SH-SY5Y (cell line): ENCODE data around the gene RAB1A.

ENCODE experiments used
- GATA2 ChIP-seq: IDR thresholded peaks from 2 replicates; pipeline ENCODE4 v1.6.1; 2011; ENCODE audit warnings: mild to moderate bottlenecking, low read depth, low read length
- GATA3 ChIP-seq: IDR thresholded peaks from 2 replicates; pipeline ENCODE4 v1.6.1; 2011; ENCODE audit warnings: low read depth, mild to moderate bottlenecking, low read length, moderate library complexity

DNA sequence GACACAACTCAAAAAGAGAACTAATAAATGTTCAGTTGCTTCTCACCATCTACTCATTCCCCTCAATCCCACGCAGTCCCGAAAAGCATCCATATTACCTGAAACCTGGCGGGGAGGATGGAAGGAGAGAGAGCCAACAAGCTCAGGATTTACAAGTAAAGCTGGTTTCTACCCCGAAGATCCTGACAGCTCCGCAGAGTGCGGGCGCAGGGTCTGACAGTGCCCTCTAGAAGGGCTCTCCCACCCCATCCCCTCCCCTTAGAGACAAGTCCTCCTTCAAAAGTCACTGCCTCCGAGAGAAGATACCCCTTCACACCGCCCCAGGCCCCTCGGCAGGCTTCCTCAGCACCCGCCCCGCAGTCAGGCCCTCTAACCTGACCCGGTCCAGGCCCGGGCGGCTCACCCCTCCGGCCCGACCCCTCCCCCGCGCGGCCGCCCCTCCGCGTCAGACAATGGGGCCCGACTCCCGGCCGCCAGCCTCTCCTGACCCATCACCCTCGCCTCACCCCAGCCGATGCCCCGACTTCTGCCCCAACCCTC, 550 bp downstream of the RAB1A start:
- no peak for TF ChIP-seq GATA2
- TF ChIP-seq GATA3, result no peak
